DMS53 treated with DMSO at 0.1 percent for 48 hours (cell line): ENCODE results near the gene PDE4B.

ENCODE experiments used
- DNase-seq: peaks from one replicate; lab custom pipeline; 2025; ENCODE audit not compliant: unreplicated experiment; lab: John Stamatoyannopoulos, UW

Gene PDE4B

DNA sequence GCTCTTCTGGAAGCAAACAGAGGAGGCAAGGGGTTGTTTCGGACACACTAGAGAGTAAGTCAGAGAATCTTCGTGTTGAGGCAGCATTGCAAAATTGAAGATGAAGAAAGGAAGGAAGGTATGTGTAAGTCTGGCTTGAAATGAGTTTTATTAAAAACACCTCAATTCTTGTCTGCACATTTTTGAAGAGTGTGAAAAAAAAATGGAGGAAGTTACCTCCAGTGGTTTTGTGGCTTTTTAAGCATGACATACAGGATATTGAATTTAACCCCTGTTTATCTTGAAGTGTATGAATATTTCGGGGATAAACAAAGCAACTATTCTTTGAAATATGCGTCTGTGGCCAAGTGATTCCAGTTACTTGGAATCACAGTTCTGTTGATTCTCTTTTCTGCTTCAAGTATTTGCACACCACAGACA, 538.0 kb downstream of the PDE4B start:
- no peak for DNase-seq

DNA sequence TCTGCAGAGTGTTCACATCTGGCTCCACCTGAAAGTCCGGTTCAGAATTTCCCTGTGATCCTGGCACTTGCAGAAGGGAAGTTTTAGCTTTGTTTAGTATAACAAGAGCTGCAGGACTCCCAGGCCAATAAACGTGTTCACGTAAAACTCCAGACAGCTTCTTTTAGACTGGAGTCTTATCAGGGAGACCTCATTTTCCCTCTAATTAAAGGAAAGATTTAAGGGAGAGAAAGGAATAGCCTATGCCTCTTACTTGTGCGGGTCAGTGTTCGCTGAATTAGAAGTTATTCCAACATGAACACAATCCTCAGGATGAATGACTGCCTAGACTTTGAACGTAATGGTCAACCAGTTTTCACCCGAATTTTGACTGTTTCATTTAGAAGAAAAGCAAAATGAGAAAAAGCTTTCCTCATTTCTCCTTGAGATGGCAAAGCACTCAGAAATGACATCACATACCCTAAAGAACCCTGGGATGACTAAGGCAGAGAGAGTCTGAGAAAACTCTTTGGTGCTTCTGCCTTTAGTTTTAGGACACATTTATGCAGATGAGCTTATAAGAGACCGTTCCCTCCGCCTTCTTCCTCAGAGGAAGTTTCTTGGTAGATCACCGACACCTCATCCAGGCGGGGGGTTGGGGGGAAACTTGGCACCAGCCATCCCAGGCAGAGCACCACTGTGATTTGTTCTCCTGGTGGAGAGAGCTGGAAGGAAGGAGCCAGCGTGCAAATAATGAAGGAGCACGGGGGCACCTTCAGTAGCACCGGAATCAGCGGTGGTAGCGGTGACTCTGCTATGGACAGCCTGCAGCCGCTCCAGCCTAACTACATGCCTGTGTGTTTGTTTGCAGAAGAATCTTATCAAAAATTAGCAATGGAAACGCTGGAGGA, 539.2 kb downstream of the PDE4B start:
- no peak for DNase-seq

DNA sequence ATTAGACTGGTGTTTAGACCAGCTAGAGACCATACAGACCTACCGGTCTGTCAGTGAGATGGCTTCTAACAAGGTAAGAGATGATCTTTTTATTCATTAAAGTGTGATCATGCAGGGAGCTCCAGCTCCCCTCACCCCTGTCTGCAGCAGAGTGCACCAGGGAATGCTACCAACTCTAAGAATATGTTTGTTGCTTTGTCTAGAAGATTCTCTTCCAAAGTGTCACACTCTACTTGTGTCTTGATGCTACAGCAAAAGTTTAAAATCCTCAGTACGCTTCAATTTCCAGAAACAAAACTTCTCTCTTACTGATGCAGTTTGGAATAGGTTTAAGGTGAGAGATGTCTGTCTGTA, 539.8 kb downstream of the PDE4B start:
- DNase-seq, result no peak

DNA sequence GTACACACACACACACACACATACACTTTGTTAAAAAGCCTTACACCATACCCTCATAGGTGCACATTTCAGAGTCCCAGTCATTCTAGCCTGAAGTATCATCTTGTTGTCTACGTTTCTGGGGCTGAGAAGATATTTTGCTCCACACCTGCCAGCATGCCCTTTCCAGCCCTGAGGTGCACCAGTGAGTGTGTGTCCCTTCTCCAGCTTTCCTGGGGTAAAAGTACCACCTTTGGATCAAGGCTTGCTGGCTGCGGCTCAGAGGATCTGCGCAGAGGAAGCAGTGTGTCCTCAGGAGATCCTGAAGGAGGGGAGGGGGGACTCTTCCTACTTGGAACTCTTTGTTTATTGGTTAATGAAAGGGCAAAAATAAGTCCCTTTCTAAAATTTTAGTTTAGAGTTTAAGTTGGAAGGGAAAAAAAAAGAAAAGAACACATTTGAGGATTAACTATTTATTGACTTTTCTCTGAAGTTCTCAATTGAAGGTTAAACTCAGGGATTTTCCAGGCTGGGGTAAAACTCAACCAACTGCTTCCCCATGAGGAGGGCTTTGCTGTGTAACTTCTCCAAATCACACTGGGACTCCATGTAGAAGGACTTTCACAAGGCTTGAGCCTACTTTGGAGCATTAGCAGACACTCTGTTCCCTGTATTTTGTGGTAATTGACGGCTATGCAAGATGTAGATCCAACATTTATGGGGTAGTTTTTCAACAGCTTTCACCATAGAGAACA, 540.9 kb downstream of the PDE4B start:
- DNase-seq, result no peak

DNA sequence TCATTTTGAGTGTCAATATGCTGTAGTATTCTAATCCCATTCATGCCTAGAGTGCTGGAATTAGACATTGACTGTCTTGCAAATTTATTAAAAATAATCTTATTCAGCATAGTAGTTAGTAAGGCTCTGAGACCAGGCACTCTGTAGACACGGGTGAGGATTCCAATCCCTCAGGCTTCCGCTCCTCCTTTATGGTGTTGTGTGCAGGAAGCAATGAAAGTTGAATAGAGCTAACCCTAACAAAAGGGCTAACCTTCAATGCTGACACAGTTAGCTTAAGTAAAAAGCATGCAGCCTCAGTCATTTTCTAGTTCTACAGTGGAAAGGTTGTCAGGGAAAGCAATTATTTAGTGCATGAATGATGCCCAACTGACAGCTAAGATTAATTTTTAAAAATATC, 541.6 kb downstream of the PDE4B start:
- DNase-seq, result no peak

DNA sequence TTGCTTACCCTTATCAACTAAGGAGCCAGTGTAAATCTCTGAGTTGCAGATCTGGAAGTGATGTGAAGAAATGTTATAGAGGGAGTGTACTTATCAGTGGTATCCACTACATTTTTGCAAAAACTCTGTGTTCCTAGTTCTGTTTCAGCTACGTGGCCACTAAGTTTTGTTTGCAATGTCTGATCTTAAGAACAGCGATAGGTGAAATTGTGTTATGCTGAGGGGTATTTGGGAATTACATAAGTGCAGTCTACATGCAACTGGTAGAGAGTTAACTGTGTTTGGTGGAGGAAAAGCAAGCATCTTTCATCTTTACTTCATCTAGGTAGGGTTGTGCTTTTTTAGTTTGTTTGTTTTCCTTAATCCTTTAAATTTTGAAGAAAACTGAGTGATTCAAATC, 542.4 kb downstream of the PDE4B start:
- no peak for DNase-seq

DNA sequence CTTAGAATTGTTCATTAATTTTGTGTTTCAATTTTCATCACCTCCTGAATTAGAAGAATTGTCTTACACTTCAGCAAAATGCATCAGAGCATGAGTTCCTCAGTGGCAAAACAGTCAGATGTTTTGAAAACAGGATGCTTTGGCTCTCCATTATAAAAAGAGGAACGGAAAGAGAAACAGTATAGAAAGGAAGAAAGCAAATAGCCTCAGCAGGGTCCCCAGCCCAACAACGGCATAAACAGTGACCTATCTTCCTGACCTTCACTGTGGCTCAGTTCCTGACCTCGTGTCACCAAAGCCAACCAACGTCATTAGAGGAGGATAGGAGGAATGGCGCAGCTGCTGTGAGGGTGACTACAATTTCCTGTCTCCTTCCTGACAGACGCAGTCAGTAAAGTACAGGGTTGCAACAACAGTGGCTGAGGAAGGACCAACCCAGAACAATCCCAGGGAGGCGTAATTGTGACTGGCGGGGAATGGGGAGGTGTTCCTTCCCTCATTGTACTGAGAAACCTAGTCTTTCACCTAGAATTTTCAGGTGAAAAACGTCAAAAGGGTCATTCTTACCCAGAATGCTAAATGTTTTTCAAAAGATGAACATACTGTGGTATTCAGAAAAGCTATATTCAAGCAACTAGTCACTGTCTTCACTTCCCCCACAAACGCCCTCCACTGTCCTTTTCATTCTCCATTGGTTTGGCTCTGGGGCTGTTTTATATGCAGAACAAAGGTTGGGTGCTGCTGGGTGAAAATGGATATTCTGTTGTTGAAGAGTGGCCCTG, 543.4 kb downstream of the PDE4B start:
- no peak for DNase-seq

DNA sequence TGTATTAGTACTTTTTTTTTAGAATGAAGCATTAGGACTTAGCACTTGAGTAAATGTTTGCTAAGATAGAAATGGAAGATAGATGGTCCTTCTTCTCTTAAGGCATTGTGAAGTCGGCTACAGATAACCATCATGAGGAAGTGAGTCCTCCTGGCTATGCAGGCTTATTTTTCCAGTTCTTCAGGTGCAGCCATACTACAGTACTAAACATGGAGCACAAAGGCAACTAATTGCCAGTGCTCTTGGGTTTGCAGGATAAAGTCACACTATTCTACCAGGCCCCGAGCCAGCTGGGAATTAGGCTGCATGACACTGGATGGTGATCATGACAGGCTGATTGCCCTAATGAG, 543.9 kb downstream of the PDE4B start:
- DNase-seq, result no peak

DNA sequence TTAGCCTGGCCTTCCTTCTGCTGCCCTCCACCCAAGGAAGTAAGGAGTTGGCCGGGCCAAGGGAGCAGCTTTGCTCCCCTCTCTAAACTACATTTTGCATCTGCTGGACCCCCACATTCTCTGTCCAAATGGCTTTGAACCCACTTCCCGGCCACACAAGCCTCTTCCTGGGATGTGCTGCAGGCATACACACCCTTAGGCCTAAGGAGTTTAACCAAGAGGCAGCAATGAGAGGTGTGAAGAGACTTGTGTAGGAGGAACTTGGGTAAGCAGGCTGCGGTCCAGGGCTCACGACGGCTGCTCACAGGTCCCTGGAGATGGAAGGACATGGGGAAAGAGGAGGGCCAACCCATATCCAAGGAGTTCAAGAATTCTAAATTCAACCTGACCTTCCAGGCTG, 544.6 kb downstream of the PDE4B start:
- no peak for DNase-seq

DNA sequence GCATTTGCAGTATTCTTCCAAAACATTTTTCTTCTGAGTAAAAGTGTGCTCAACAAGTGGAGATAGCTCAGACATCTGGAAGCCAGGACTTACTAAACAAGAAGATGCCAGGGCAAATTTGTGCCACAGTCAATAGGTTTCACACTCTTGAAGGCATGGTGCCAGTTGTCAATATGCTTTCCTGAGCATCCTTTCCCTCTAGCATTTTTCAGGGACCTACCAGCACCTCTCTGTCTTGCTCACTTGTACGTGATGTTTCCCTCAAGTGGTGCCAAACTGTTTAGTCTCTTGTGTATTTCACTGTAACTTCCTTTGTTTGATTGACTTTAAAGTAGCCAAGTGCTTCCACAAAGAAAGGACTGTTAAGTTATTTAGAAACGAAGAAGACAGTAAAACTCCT, 547.2 kb downstream of the PDE4B start:
- DNase-seq, result no peak

DNA sequence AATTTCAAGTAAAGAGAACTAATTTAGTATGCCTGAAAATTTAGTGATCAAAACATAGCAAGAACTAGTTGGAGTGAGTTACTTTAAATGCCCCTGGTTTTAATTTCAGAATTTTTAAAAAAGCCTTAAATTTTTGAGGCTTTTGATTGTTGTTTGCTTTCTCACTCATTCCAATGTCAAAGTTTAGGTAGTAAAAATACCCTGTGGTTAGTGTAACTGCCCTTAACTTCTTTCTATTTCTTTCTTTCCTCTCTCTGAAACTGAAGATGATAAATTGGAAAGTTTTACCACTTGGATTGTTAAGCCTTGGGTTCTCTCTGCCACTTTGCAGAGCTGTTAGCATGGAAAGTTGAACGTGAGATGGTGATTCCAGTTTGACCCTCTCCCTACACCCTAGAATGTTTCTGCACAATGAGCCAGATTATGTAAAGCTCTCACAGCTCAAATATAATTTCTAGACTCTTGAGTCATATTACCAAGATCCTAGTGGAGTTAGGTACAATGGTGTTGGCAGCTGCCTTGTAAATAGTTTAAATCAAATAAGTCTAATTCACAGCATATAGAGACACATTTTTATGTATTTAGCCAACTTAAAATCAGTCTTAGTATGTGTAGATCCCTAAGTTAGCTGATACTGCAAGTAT, 548.9 kb downstream of the PDE4B start:
- DNase-seq, result no peak

DNA sequence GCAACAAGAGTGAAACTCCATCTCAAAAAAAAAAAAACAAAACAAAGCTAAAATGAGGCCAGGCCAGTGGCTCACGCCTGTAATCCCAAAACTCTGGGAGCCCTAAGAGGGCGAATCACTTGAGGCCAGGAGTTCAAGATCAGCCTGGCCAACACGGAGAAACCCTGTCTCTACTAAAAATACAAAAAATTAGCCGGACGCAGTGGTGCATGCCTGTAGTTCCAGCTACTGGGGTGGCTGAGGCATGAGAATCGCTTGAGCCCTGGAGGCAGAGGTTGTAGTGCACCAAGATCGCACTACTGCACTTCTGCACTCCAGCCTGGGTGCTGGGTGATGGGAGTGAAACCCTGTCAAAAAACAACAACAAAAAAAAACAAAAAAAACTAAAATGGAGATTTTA, 550.0 kb downstream of the PDE4B start:
- DNase-seq, result no peak

DNA sequence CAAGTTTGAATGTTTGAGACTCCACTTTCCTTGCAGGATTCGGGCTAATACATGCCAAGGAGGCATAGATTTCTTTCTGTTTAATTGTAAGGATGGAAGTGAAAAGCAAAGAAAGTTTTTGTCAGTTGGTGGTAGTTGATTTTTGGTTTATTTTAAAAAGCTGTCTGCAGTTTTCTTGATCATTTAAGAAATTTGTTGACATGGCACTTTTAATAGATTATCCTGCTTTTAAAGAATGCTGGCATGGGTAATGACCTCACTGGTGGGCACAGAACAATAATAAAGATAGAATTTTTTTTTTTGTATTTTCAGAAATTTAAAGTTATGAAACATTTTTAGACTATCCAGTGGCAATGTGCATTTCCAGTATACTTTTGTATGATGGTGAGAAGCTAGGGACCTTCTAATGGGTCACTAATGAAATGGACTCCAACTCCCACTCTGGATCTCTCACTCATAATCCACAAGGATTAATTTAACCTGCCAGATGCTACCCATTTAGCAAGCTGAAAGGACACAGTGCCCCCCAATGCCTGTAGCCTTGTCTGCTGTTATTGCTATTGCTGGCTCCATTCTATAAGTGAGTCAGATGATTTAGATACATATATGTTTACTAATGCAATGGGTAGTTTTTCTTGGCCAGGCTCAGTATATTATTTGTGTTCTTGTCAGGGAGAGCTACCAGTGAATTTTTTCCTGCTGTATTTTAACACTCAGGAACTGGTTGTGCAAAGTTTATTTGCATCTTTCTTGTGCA, 551.1 kb downstream of the PDE4B start:
- DNase-seq, result no peak

DNA sequence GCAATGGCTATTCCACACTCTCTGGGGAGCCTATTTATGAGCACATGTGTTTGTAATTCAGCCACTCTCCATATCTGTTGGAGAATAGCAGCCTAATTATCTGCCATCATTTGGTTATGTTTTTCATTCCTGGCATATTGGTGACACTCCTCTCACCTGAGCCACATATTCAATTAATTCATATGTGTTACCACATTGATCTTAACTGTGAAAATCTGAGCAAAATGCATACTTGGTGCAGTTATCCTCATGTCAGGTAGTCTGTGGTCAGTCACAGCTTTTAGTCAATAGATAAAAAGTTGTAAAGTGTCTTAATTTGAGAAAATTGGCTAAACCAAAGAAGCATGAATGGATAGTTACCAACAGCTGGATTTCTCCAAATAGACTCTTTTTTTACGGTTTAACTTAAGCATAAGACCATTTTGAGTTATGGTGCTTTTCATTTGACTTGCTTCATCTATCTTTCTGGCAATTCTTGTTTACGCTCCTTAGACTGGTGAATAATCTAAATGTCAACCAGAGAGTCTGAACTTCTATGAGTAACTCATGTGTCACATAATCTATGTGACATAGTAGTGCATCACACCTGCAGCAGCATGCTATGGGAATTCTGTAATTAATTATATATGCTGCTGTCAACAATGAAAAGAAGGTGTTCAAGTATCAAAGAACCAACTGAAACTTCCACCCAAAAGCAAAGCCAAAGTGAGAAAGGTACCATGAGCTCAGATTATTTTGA, 553.5 kb downstream of the PDE4B start:
- DNase-seq, result no peak

DNA sequence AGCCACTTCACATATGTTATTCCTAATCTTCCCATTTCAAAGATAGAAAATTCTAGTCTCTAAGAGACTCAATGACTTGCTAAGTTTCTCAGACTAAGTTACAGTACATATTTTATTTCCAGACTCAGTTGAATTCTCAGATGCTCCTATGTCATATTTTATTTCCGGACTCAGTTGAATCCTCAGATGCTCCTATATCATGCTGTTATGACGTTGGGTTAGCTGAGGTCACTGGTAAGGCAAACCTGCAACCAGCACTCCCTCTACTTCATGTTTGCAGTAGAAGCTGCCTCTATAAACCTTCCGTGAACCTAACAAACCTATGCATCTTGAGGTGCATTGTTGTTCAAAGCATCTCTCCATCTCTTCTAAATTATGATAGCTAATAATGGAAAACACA, 554.2 kb downstream of the PDE4B start:
- no peak for DNase-seq

DNA sequence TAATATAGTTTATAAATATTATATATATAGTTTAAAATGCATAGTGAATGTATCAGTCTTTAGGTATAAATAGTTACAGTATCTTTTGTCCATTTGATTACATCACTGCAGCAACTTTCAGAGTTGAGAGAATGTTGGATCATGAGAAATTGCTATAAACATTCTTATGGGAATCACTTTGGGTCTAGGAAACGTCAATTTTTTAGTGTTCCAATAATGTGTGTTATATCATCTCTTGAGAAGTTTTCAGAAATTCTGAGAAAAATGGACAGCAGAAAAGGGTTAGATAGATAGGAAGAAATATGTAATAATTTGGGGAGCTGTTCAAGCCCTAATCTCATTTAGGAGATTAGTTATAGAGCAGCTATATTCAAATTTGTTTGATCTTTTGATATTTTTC, 556.1 kb downstream of the PDE4B start:
- no peak for DNase-seq

DNA sequence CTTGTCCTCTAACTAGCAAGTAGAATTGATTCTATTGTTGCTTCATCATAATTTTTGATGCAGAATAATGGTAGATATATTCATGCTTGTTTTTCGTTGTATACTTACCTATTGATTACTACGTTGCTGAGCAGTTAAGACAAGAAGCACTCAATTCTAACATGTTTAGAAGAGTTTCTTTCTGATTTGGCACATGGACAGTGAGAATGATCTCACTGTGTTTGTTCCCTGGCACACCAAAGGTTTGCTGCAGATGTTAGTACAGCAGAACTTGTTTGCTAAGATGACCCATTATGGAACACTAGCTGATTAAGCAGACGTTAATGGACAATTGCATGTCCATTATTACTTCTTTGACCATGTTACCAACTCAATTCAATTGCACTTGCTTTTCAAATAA, 556.5 kb downstream of the PDE4B start:
- DNase-seq, result no peak

DNA sequence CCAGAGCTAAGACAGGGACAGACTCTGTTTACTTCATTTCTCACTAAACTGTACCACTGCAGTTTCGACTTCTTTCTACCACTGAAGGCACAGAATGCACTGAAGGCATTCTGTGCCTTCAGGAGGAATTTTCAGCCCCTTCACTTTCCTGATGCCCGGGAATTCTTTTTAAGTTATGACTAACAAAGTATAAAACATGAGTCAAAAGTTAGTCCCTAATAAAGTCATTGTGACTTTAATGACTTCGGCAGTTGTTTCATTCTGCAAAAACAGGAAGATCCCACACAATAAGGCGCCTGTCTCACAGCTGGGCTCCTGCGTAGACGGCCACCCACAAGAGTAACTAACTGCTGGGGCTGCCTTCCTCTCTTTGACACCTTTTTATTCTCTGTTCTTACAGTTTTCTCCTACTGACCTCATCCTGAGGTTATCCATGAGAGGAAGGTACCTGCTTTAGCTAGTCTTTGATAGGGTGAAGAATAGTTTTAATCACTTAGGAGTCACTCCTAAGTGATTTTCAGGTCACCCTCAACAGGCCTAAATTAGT, 557.4 kb downstream of the PDE4B start:
- no peak for DNase-seq

DNA sequence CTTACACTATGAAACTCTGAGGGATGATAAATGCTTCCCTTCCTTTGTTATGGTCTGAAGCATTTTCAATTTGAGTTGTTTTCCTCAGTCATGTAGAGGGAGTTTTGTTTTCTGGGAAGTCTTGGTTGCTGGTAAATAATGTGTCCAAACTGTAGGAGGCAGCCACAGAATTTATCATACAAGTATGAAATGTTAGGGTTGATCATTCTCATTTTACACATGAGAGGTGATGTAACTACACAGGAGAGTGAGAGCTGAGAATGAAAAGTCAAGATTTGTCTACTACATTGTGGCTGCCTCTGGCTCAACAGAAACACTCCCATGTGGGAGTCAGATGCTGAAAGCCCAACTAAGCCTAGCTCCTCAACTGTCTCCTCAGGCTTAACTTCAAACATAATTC, 558.8 kb downstream of the PDE4B start:
- DNase-seq, result no peak

DNA sequence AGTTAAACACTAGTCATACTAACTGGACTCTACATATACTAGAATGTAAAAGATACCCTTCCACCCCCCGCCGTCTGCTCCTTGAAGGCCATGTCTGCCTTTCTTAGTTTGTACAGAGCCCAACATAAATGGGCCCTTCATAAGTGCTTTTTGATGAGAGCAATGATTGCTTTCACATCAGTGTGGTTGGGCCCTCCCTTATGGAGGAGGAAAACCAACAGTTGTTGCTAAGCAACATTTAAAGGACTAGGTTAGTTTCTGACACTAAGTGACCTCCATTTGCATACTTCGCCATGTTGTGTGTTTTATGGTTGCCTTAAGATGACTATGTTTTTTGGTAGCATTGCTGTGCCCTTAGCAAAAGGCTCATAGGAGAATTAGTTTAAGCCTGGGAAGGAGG, 559.2 kb downstream of the PDE4B start:
- no peak for DNase-seq
